Measurements from ENCODE around the gene PSME4.

Gene PSME4

GRCh38 chr2:53994818-53995808, 24.3 kb upstream of the PSME4 start:
- no peak for DNase-seq
- Histone ChIP-seq H3K4me1 (ENCODE audit: control insufficient read depth, insufficient read depth, low read length, poor library complexity, severe bottlenecking) (peaks cover 13% of the 10 kb centered on the region), H3K36me3 (ENCODE audit: control insufficient read depth, insufficient read depth, low read length) (no peaks in the 10 kb centered on the region), H3K4me3 (ENCODE audit: insufficient read depth, low read depth, low read length, poor library complexity, severe bottlenecking) (no peak overlapping the region), H3K27ac (ENCODE audit: insufficient read depth, low read length, poor library complexity, severe bottlenecking) (peak overlapping the region; percentile 61), H3K27me3 (replicated peaks; ENCODE audit: control insufficient read depth, insufficient read depth, low read length, poor library complexity, severe bottlenecking) (no peaks in the 10 kb centered on the region), H3K9me3 (ENCODE audit: control insufficient read depth, low read length) (no peaks in the 10 kb centered on the region)

DNA sequence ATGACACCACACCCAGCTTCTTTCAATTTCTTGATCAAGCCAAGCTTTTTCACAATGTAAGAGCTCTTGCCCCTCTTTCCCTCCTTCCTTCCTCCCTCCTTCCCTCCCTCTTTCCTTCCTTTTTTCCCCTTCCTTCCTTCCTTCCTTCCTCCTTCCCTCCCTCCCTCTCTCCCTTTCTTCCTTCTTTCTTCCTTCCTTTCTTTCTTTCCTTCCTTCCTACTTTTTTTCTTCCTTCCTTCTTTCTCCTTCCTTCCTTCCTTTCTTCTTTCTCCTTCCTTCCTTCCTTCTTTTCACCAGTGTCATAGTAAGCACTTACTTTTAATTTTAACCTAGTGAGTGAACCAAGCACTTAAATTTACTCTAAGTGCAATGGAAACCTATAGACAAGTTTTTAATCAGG, 21.2 kb upstream of the PSME4 start:
- H3K27ac ChIP-seq (ENCODE audit: insufficient read depth, low read length, poor library complexity, severe bottlenecking), result no peak overlapping the region
- H3K9me3 ChIP-seq (ENCODE audit: control insufficient read depth, low read length), result no peaks in the 10 kb centered on the region
- H3K27me3 ChIP-seq (replicated peaks; ENCODE audit: control insufficient read depth, insufficient read depth, low read length, poor library complexity, severe bottlenecking), result no peaks in the 10 kb centered on the region
- no peak for DNase-seq
- peaks cover 13% of the 10 kb centered on the region for H3K4me1 ChIP-seq (ENCODE audit: control insufficient read depth, insufficient read depth, low read length, poor library complexity, severe bottlenecking)
- H3K36me3 ChIP-seq (ENCODE audit: control insufficient read depth, insufficient read depth, low read length), result no peaks in the 10 kb centered on the region
- H3K4me3 ChIP-seq (ENCODE audit: insufficient read depth, low read depth, low read length, poor library complexity, severe bottlenecking), result no peak overlapping the region

GRCh38 chr2:53989210-53989862, 18.5 kb upstream of the PSME4 start:
- H3K4me3 ChIP-seq (ENCODE audit: insufficient read depth, low read depth, low read length, poor library complexity, severe bottlenecking), result no peak overlapping the region
- no peaks in the 10 kb centered on the region for H3K36me3 ChIP-seq (ENCODE audit: control insufficient read depth, insufficient read depth, low read length)
- no peak for DNase-seq
- H3K27me3 ChIP-seq (replicated peaks; ENCODE audit: control insufficient read depth, insufficient read depth, low read length, poor library complexity, severe bottlenecking), result no peaks in the 10 kb centered on the region
- no peak overlapping the region for H3K27ac ChIP-seq (ENCODE audit: insufficient read depth, low read length, poor library complexity, severe bottlenecking)
- peaks cover 4% of the 10 kb centered on the region for H3K4me1 ChIP-seq (ENCODE audit: control insufficient read depth, insufficient read depth, low read length, poor library complexity, severe bottlenecking)
- H3K9me3 ChIP-seq (ENCODE audit: control insufficient read depth, low read length), result no peaks in the 10 kb centered on the region

- Histone ChIP-seq H3K9me3 (ENCODE audit: control insufficient read depth, low read length) (no peaks in the 10 kb centered on the region), H3K27ac (ENCODE audit: insufficient read depth, low read length, poor library complexity, severe bottlenecking) (no peak overlapping the region), H3K4me3 (ENCODE audit: insufficient read depth, low read depth, low read length, poor library complexity, severe bottlenecking) (no peak overlapping the region), H3K4me1 (ENCODE audit: control insufficient read depth, insufficient read depth, low read length, poor library complexity, severe bottlenecking) (no peaks in the 10 kb centered on the region), H3K36me3 (ENCODE audit: control insufficient read depth, insufficient read depth, low read length) (no peaks in the 10 kb centered on the region), H3K27me3 (replicated peaks; ENCODE audit: control insufficient read depth, insufficient read depth, low read length, poor library complexity, severe bottlenecking) (no peaks in the 10 kb centered on the region)
- no peak for DNase-seq
These were observed 16.6 kb upstream of the PSME4 start for GRCh38 chr2:53987336-53987921.

GRCh38 chr2:53985646-53986045, 14.9 kb upstream of the PSME4 start:
- no peaks in the 10 kb centered on the region for H3K4me1 ChIP-seq (ENCODE audit: control insufficient read depth, insufficient read depth, low read length, poor library complexity, severe bottlenecking)
- H3K9me3 ChIP-seq (ENCODE audit: control insufficient read depth, low read length), result no peaks in the 10 kb centered on the region
- no peak overlapping the region for H3K4me3 ChIP-seq (ENCODE audit: insufficient read depth, low read depth, low read length, poor library complexity, severe bottlenecking)
- H3K27ac ChIP-seq (ENCODE audit: insufficient read depth, low read length, poor library complexity, severe bottlenecking), result no peak overlapping the region
- H3K36me3 ChIP-seq (ENCODE audit: control insufficient read depth, insufficient read depth, low read length), result no peaks in the 10 kb centered on the region
- no peak for DNase-seq
- no peaks in the 10 kb centered on the region for H3K27me3 ChIP-seq (replicated peaks; ENCODE audit: control insufficient read depth, insufficient read depth, low read length, poor library complexity, severe bottlenecking)

DNA sequence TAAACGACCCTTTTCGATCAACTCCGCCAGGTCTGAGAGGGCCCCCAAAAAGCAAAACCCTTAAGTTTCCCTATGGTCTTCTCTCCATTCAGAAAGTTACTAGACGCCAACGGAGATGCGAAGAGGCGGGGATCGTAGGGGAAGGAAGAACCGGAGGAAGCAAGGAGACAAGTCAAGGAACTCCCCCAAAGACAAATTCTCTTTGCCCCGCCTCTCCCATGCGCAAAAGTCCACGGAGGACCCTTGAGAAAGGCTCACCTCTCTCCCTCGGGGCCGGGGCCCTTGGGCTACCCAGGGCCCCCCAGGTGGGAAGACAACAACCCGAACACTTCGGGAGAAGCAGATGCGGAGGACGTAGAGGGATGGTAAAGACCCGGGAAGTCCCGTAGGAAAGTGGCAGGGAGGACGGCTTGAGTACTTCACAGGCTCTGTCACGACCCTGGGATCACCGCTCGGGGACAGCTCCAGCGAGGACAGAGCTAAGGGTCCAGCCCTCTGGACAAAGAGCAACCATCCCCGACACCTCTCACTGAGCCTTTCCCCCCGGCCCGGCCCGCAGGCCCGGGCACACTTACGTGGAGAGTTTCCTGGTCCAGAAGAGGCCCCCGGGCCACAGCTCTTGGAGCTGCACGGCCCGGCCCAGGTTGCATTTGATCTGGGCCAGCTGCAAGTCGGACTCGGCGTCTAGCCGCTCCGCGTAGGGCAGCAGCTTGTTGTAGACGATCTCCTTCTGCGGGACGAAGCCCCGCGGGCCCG, 647 bp downstream of the PSME4 start:
- no peaks in the 10 kb centered on the region for H3K27me3 ChIP-seq (replicated peaks; ENCODE audit: control insufficient read depth, insufficient read depth, low read length, poor library complexity, severe bottlenecking)
- H3K4me1 ChIP-seq (ENCODE audit: control insufficient read depth, insufficient read depth, low read length, poor library complexity, severe bottlenecking), result peaks cover 12% of the 10 kb centered on the region
- peak overlapping the region; percentile 84 for H3K27ac ChIP-seq (ENCODE audit: insufficient read depth, low read length, poor library complexity, severe bottlenecking)
- DNase-seq, result peak in 2 of 3 donors; percentile 7 to 11
- H3K4me3 ChIP-seq (ENCODE audit: insufficient read depth, low read depth, low read length, poor library complexity, severe bottlenecking), result peak overlapping the region; percentile 89
- H3K9me3 ChIP-seq (ENCODE audit: control insufficient read depth, low read length), result no peaks in the 10 kb centered on the region
- H3K36me3 ChIP-seq (ENCODE audit: control insufficient read depth, insufficient read depth, low read length), result peaks cover 6% of the 10 kb centered on the region

DNA sequence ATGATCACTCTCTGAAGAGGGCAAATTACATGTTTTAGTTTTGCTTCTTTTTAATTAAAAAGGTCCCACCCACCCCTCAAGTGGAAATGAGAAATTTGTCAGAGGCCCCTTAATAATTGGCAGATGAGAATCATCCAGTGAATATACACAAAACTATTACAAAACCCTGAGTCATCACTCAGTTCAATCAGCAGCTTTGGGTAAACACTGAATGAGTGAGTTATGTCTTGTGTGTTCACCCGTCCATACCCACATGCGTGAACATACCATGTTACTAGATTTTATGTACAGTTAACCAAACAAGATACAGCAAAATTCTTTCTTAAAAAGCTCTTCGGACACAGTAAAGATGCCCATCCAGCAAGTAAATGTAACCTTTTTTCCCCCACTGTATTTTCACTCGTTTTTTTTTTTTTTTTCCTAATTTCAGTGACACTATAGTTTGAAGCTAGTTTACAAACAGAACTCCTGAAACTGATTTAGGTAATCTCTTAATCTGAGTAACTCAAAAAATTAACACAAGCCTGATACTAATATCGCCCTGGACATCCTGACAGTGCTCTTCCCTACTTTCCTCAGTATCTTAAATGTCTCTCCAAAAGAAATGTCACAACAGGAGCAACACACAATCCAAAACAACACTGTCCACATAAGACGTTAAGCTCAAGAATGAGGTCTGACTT, 1.4 kb downstream of the PSME4 start:
- no peak for DNase-seq
- peaks cover 12% of the 10 kb centered on the region for H3K4me1 ChIP-seq (ENCODE audit: control insufficient read depth, insufficient read depth, low read length, poor library complexity, severe bottlenecking)
- peaks cover 2% of the 10 kb centered on the region for H3K36me3 ChIP-seq (ENCODE audit: control insufficient read depth, insufficient read depth, low read length)
- peak overlapping the region; percentile 84 for H3K27ac ChIP-seq (ENCODE audit: insufficient read depth, low read length, poor library complexity, severe bottlenecking)
- no peaks in the 10 kb centered on the region for H3K27me3 ChIP-seq (replicated peaks; ENCODE audit: control insufficient read depth, insufficient read depth, low read length, poor library complexity, severe bottlenecking)
- no peaks in the 10 kb centered on the region for H3K9me3 ChIP-seq (ENCODE audit: control insufficient read depth, low read length)
- H3K4me3 ChIP-seq (ENCODE audit: insufficient read depth, low read depth, low read length, poor library complexity, severe bottlenecking), result peak overlapping the region; percentile 89

DNA sequence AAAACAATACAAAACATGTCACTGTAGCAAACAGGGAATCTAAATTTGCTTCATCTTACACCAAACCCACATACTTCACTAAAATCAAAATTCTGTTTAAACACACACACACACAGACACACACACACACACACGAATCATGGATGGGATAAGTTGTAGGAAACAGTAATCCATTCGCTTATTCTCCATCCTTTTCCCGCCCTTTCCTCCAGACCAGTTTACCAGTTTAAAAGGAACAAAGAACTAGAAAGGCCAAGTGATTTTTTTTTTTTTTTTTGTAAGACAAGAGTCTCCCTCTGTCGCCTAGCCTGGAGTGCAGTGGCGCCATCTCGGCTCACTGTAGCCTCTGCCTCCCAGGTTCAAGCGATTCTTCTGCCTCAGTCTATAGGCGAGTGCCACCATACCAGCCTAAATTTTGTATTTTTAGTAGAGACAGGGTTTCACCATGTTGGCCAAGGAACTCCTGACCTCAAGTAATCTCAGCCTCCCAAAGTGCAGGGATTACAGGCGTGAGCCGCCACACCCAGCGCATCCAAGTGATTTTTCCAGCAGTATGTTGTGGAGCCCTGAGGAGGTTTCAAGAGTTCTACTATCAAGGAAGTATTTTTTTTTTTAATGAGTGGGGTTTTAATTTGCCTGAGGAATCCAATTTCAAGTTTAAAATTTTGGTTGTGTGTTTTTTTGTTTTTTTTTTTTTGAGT, 5.7 kb downstream of the PSME4 start:
- Histone ChIP-seq H3K36me3 (ENCODE audit: control insufficient read depth, insufficient read depth, low read length) (no peaks in the 10 kb centered on the region), H3K4me3 (ENCODE audit: insufficient read depth, low read depth, low read length, poor library complexity, severe bottlenecking) (no peak overlapping the region), H3K4me1 (ENCODE audit: control insufficient read depth, insufficient read depth, low read length, poor library complexity, severe bottlenecking) (peaks cover 14% of the 10 kb centered on the region), H3K9me3 (ENCODE audit: control insufficient read depth, low read length) (no peaks in the 10 kb centered on the region), H3K27ac (ENCODE audit: insufficient read depth, low read length, poor library complexity, severe bottlenecking) (no peak overlapping the region), H3K27me3 (replicated peaks; ENCODE audit: control insufficient read depth, insufficient read depth, low read length, poor library complexity, severe bottlenecking) (no peaks in the 10 kb centered on the region)
- DNase-seq, result no peak
